Renal cortical epithelial cell (primary cell): Measurements from ENCODE around the gene TCIRG1. TPM values are rescaled to one million over a fixed set of nuclear protein-coding genes. Genes with fewer than 3 reads are reported as not detected.
"Not testable (repeated sequence)": the region's sequence is repeated elsewhere in the genome, so short reads cannot be mapped to it uniquely, and the experiment has no call there.

ENCODE experiments used
- DNase-seq: peaks from one replicate; pipeline ENCODE4 v3.0.0-alpha.2; 2011; ENCODE audit warnings: low read depth
- total RNA-seq: library from RNA; depleted of rRNA; stranded (reverse); fragments of >200 nt; gene quantifications from 2 replicates; pipeline ENCODE4 v1.2.3, GENCODE V29; 2014

Gene TCIRG1
- total RNA-seq, 1 donor from 2014 or later, result 60.2 TPM

DNA sequence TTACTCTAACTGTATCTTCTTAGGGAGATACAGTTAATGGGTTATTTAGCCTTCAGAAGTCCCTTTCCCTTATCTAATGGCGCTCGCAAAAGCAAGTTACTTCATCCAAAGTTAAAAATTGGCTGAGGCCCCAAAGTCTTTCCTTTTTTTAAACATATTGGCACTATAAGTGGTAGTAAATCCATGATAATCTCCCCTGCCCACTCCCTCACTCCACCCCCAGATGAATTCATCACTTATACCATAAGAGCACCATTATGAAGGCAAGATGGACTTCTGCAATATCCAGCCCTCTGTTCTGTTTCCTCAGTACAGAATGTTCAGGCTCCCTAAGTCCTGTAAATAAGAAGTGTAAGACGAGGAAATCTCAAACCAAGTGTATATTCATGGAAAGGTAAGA is 44.7 kb downstream of the TCIRG1 start:
- DNase-seq, result no peak

DNA sequence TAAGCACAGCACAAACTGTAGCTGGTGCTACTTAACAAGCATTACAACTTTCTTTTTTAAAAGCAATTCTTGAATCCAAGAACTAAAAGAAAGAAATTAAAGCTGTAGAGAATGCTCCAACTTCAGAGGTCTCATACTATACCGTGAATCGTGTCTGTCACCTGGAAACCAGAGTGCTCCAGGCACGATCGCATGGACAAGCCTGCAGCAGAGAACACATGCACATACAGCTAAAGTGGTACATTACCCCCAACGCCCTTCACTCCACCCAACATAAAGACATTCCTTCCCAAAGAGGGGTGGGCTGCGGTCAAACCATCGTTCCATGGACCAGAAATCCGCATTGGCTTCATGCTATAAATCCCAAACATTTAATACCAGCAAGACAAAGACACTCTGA is 50.9 kb downstream of the TCIRG1 start:
- no peak for DNase-seq

DNA sequence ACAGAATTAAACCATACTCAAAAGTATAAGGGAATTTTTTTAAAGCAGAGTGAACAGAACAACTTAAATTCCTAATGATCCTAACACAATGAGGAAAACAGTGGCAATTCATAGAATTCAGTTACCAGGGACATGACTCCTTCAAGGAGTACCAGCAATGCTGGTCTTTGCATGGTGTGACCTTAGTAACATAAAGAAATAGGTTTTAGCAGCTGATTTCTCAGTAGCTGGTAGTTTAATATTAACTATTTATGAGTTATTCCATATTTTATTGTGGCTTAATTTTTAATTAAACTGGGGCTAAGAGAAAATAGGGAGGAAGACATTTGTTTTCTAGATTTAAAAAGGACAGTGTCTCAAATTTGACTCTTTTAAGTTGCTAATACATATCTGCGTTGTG is 51.5 kb downstream of the TCIRG1 start:
- DNase-seq, result no peak

DNA sequence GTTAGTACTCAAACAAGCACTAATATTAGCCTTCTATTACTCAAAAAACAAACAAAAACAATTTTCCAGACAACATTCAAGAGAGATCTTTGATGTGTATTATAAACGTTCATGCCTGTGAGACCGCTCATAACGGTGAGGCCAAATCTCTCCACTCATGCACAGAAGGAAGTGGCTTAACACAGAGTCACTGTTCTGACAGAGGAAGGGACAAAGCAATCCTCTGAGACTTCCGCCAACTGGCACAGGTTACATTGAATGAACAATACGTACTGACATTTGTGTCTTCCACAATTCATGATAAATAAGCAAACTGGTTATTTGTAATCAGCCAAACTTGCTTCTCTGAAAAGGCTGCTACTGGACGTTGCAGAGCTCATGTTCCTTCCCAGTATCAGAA is 51.9 kb downstream of the TCIRG1 start:
- DNase-seq, result peak; percentile 18

DNA sequence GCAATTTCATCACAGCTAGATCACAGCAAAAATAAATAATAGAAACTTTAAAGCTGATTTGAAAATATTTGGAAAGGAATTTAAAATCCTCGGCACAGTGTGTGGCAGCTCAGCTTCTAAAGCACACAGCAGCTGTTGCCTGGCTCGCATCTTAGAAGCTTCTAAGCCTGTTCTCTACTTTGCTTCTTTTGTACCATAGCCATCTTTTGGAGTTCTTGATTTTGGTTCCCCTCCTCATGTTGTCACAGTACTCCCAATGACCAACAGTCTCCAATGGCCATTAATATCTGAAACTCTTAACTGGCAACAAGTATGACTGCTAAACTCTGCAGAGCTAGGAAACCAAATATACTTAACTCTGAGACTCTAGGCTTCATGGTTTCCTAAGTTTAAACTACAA is 53.6 kb downstream of the TCIRG1 start:
- DNase-seq, result no peak

DNA sequence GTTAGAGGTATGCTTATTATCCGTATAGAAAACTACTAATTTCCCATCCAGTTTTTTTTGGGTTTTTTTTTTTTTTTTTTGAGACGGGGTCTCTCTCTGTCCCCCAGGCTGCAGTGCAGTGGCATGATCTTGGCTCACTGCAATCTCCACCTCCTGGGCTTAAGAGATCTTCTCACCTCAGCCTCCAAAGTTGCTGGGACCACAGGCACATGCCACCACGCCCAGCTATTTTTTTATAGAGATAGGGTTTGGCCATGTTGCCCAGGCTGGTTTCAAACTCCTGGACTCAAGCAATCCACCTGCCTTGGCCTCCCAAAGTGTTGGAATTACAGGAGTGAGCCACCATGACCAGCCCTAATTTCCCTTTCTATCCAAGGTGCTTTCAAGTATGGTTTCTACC is 54.1 kb downstream of the TCIRG1 start:
- DNase-seq, result not testable (repeated sequence)

DNA sequence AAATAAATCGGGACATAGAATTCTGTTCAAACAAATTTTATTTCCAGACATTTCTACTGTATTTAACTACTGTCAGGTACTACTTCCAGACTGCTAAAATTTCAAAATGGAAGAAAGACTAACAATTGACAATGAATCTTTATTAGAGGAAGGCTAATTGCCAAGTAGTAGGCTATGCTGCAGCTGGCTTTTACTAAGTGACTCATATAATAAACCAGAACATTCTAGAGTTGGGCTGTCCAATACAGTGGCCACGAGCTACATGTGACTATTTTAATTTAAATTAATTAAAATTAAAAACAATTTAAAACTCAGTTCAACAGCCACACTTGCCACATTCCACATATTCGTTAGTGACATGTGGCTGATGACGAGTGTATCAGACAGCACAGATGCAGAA is 54.7 kb downstream of the TCIRG1 start:
- DNase-seq, result peak; percentile 18

DNA sequence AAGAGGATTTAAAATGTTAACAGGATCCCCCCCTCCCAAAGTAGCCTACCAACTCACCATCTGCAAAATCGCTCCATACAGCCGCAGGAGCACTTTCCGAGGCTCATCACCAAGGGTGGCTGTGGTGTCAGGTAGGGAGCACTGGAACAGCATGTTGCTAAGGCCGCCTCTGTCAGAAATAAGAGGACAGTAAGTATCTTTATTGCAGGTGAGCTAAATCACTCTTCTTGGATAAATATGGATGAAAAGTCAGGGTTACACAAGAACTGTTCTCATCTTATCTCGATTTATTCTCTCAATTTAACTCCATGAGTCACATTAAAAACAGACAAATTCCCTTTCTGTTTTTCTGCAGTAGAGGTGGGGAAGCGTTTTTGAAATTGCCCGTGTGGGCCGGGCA is 58.1 kb downstream of the TCIRG1 start:
- no peak for DNase-seq

DNA sequence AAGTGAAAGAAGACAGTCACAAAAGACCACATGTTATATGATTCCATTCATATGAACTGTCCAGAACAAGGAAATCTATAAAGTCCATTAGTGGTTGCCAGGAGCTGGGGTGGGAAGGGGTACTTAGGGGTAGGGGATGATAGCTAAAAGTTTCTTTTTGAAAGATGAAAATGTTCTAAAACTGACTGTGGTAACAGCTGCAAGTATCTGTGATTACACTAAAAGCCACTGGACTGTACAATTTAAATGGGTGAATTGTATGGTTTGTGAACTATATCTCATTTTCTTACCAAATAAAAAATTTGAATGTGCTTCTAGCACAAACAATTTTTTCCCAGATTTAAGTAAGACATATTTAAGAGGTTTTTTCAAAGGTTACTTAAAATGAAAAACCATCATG is 60.2 kb downstream of the TCIRG1 start:
- no peak for DNase-seq

DNA sequence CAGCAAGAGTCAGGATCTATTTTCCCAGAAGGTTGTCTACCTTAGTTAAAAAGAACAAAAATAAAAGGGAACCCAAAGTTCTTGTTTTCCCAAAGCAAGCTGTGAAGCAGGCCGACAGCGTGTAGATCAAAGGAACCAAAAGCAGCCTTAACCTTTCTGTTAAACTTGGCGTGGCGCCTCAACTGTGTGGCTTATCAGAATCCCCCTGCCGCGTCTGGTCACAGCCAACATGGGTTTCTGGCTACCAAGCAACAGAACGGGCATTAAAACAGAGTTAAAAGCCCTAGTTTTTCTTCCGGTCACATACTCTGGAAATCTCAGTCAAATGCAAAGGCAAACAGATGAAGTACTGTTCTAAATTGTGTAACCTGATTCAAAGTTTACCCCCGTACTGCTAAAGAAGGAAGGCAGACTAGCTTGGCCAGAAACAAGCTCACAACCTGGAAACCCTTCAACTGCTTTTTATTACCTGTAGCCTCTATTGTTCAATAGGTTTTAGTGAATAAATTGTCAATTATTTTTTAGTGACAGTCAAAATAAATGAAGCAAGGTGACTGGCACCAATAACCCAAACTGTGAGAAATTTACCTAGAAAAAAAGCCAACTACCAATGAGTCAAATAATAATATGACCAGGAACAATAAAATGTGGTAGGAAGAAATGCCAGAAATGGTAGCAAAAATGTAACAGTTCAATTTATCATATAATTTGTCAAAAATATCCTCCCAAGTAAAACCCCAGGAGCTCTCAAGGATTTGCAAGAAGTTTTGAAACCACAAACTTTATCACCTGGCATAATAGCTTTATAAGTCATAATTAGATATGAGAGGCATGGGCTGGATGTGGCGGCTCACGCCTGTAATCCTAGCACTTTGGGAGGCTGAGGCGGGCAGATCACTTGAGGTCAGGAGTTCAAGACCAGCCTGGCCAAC is 60.9 kb downstream of the TCIRG1 start:
- DNase-seq, result peak; percentile 34

Other genes starting within 250 kb of the TCIRG1 start
- 43.6 and 59.3 TPM in 2 replicates for gene UNC93B1, start 34.9 kb upstream of the TCIRG1 start, total RNA-seq
- gene ALDH3B1, start 28.7 kb upstream of the TCIRG1 start, total RNA-seq, result 12.5 and 28.8 TPM in 2 replicates
- gene NDUFS8, start 8.3 kb upstream of the TCIRG1 start, total RNA-seq, result 106 and 152 TPM in 2 replicates
- gene CHKA, start 82.4 kb downstream of the TCIRG1 start, total RNA-seq, result 6.6 and 23.6 TPM in 2 replicates
- gene KMT5B, start 174.3 kb downstream of the TCIRG1 start, total RNA-seq, result 19.6 and 52.2 TPM in 2 replicates
- 13.5 and 20.8 TPM in 2 replicates for gene C11orf24, start 232.9 kb downstream of the TCIRG1 start, total RNA-seq